ENCODE measurements around the gene LNP1. TPM values are rescaled to one million over a fixed set of nuclear protein-coding genes. Genes with fewer than 3 reads are reported as not detected.
"Not testable (repeated sequence)": the region's sequence is repeated elsewhere in the genome, so short reads cannot be mapped to it uniquely, and the experiment has no call there.

Gene LNP1
- total RNA-seq, 4 donors from 2014 or later, result 0.27 to 2.2 (median 0.40) TPM; not detected in 1

DNA sequence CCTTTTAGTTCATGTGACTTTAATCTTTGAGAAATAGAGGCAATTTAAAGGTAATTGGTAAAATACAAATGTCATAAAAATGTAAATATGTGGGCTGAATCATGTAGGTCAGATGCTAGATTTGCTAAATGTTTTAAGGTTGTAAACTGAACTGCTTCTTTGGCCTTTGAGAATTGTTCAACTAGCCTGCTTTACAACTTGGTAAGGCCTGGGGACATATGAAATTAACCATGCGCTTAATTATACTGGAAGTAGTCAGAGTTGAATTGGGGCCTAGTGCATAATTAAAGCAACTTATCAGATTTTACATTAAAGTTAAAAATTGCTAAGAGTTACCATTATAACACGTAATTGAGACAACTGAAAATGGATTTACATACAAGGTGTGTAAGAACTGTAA, 70.1 kb downstream of the LNP1 start:
- in situ Hi-C loops (cut with MboI; ENCODE audit: low pct_ligation_motif_present in 1 of 4, low pct_unique_long_range_greater_than_20kb in 1 of 4, low sequenced_read_pairs in 3 of 4), result no loop called here
- no peak overlapping the region for H3K4me3 ChIP-seq
- H3K4me1 ChIP-seq, result no peaks in the 10 kb centered on the region
- no peak for DNase-seq
- H3K27ac ChIP-seq, result no peak overlapping the region
- TF ChIP-seq EP300 (IDR thresholded peaks at IDR 0.05; ENCODE audit: low read depth) (no peak), POLR2AphosphoS5 (IDR thresholded peaks at IDR 0.05) (no peak)
- no peaks in the 10 kb centered on the region for H3K9me3 ChIP-seq
- H3K36me3 ChIP-seq, result no peaks in the 10 kb centered on the region
- WGBS, 2 donors (ENCODE audit: low coverage in 1 of 2), result 88 to 90% methylated on average over 2 of the region's 2 CpGs
- intact Hi-C loops (cut with DNase I; ENCODE audit: low total_unique reads), result no loop called here
- no peaks in the 10 kb centered on the region for H3K27me3 ChIP-seq

DNA sequence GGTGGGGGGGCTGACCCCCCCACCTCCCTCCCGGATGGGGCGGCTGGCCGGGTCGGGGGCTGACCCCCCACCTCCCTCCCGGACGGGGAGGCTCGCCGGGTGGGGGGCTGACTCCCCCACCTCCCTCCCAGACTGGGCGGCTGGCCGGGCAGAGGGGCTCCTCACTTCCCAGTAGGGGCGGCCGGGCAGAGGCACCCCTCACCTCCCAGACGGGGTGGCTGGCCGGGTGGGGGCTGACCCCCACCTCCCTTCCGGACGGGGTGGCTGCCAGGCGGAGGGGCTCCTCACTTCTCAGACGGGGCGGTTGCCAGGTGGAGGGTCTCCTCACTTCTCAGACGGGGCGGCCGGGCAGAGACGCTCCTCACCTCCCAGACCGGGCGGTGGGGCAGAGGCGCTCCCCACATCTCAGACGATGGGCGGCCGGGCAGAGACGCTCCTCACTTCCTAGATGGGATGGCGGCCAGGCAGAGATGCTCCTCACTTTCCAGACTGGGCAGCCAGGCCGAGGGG, 76.6 kb downstream of the LNP1 start:
- H3K9me3 ChIP-seq; intact Hi-C loops (cut with DNase I; ENCODE audit: low total_unique reads); in situ Hi-C loops (cut with MboI; ENCODE audit: low pct_ligation_motif_present in 1 of 4, low pct_unique_long_range_greater_than_20kb in 1 of 4, low sequenced_read_pairs in 3 of 4); H3K36me3 ChIP-seq; DNase-seq; H3K27me3 ChIP-seq; H3K4me1 ChIP-seq; H3K4me3 ChIP-seq; H3K27ac ChIP-seq: not testable (repeated sequence)
- 92% methylated on average over 16 of the region's 32 CpGs; no CpG with 5 or more reads in 1 of the 2 donors for WGBS, 2 donors (ENCODE audit: low coverage in 1 of 2)

DNA sequence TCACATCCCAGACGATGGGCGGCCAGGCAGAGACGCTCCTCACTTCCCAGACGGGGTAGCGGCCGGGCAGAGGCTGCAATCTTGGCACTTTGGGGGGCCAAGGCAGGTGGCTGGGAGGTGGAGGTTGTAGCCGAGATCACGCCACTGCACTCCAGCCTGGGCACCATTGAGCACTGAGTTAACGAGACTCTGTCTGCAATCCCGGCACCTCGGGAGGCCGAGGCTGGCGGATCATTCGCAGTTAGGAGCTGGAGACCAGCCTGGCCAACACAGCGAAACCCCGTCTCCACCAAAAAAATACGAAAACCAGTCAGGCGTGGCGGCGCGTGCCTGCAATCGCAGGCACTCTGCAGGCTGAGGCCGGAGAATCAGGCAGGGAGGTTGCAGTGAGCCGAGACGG, 77.2 kb downstream of the LNP1 start:
- 60 to 84% methylated on average over 2 to 17 of the region's 25 CpGs for WGBS, 2 donors (ENCODE audit: low coverage in 1 of 2)
- H3K36me3 ChIP-seq; H3K4me1 ChIP-seq; in situ Hi-C loops (cut with MboI; ENCODE audit: low pct_ligation_motif_present in 1 of 4, low pct_unique_long_range_greater_than_20kb in 1 of 4, low sequenced_read_pairs in 3 of 4); H3K27ac ChIP-seq; H3K9me3 ChIP-seq; DNase-seq; H3K4me3 ChIP-seq; intact Hi-C loops (cut with DNase I; ENCODE audit: low total_unique reads); H3K27me3 ChIP-seq: not testable (repeated sequence)

DNA sequence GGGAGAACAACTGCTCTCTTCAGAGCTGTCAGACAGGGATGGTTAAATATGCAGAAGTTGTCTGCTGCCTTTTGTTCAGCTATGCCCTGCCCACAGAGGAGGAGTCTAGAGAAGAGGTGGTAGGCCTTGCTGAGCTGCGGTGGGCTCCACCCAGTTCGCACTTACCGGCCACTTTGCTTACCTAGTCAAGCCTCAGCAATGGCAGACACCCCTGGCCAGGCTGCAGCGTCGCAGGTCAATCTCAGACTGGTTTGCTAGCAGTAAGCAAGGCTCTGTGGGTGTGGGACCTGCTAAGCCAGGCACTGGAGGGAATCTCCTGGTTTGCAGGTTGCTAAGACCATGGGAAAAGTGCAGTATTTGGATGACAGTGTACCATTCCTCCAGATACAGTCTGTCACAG, 78.7 kb downstream of the LNP1 start:
- WGBS, 2 donors (ENCODE audit: low coverage in 1 of 2), result 85% methylated on average over 5 of the region's 5 CpGs; no CpG with 5 or more reads in 1 of the 2 donors
- Histone ChIP-seq H3K4me3 (no peak overlapping the region), H3K36me3 (no peaks in the 10 kb centered on the region), H3K27me3 (peaks cover 7% of the 10 kb centered on the region), H3K27ac (no peak overlapping the region), H3K9me3 (no peaks in the 10 kb centered on the region), H3K4me1 (no peaks in the 10 kb centered on the region)
- intact Hi-C loops (cut with DNase I; ENCODE audit: low total_unique reads), result no loop called here
- DNase-seq, result no peak
- in situ Hi-C loops (cut with MboI; ENCODE audit: low pct_ligation_motif_present in 1 of 4, low pct_unique_long_range_greater_than_20kb in 1 of 4, low sequenced_read_pairs in 3 of 4), result no loop called here
- no peak for TF ChIP-seq POLR2AphosphoS5 (IDR thresholded peaks at IDR 0.05)
- TF ChIP-seq EP300 (IDR thresholded peaks at IDR 0.05; ENCODE audit: low read depth), result no peak
- TF ChIP-seq, protein P1, sequence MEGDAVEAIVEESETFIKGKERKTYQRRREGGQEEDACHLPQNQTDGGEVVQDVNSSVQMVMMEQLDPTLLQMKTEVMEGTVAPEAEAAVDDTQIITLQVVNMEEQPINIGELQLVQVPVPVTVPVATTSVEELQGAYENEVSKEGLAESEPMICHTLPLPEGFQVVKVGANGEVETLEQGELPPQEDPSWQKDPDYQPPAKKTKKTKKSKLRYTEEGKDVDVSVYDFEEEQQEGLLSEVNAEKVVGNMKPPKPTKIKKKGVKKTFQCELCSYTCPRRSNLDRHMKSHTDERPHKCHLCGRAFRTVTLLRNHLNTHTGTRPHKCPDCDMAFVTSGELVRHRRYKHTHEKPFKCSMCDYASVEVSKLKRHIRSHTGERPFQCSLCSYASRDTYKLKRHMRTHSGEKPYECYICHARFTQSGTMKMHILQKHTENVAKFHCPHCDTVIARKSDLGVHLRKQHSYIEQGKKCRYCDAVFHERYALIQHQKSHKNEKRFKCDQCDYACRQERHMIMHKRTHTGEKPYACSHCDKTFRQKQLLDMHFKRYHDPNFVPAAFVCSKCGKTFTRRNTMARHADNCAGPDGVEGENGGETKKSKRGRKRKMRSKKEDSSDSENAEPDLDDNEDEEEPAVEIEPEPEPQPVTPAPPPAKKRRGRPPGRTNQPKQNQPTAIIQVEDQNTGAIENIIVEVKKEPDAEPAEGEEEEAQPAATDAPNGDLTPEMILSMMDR (IDR thresholded peaks at IDR 0.05), result no peak
- TF ChIP-seq POLR2A (IDR thresholded peaks at IDR 0.05), result no peak

DNA sequence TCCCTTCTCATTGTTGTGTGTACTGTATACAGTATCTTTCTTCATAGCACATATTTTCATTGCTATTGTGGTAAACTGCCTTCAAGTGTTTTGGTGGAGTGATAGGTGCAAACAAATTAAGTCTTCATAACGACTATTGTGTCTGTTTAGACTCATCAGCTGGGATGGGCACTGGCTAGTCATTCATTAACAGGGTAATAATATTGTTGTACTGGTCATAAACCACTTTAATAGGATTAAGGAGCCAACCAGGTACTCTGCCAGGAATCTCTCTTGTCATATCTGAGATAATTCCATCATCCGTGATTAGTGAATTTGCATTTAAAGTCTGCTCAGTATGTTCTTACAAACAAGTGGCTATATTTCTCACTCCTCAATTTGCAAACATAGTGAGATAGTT, 80.8 kb downstream of the LNP1 start:
- H3K4me1 ChIP-seq, result no peaks in the 10 kb centered on the region
- WGBS, 2 donors (ENCODE audit: low coverage in 1 of 2), result 41 to 60% methylated on average over 1 to 2 of the region's 2 CpGs
- intact Hi-C loops (cut with DNase I; ENCODE audit: low total_unique reads), result no loop called here

More for the DNA sequence above, 80.8 kb downstream of the LNP1 start:
- Histone ChIP-seq H3K4me3 (no peak overlapping the region), H3K27me3 (peaks cover 7% of the 10 kb centered on the region), H3K36me3 (no peaks in the 10 kb centered on the region), H3K9me3 (no peaks in the 10 kb centered on the region), H3K27ac (no peak overlapping the region)
- DNase-seq, result no peak
- TF ChIP-seq EP300 (IDR thresholded peaks at IDR 0.05; ENCODE audit: low read depth) (no peak), POLR2AphosphoS5 (IDR thresholded peaks at IDR 0.05) (no peak)
- TF ChIP-seq, protein P1 (IDR thresholded peaks at IDR 0.05), result no peak
- in situ Hi-C loops (cut with MboI; ENCODE audit: low pct_ligation_motif_present in 1 of 4, low pct_unique_long_range_greater_than_20kb in 1 of 4, low sequenced_read_pairs in 3 of 4), result no loop called here
